Measurements from ENCODE around the gene PLIN1.

Gene PLIN1

DNA sequence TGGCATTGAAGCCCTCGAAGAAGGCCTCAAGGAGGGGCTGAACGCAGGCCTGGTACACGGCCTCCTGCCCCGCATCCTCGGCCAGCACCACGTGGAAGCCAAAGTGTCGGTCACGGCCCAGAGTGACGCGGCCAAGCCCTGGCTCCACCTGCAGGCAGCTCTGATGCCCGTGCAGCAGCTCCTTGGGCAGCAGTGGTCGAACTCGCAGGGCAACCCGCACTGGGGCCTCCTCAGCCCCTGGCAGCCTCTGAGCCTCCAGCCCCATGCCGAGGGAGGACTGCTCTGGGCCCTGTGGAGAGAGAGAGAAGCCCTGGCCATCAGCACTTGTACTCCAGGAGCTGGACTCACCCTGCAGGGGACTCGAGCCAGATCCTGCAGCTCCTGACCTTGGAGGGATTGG is 26.5 kb downstream of the PLIN1 start:
- no peak for DNase-seq (ENCODE audit: low read depth, low spot score)

DNA sequence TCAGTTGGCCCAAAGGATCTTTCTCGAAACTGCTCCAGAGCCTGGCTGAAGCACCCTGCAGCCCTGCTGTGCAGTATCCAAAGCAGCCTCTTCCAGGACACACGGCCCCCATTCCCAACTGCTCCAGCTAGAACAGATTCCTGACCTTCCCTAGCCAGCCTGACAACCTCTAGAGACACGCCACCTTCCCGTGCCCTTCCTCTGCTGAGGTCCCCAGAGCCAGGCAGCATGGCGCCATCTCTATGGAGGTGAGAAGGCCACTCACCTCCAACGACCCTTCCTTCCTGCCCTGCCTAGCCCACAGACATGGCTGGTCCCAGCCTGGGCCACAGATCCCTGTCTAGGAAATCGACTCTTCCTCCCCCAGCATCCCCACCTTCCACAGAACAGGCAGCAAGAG is 27.0 kb downstream of the PLIN1 start:
- no peak for DNase-seq (ENCODE audit: low read depth, low spot score)

DNA sequence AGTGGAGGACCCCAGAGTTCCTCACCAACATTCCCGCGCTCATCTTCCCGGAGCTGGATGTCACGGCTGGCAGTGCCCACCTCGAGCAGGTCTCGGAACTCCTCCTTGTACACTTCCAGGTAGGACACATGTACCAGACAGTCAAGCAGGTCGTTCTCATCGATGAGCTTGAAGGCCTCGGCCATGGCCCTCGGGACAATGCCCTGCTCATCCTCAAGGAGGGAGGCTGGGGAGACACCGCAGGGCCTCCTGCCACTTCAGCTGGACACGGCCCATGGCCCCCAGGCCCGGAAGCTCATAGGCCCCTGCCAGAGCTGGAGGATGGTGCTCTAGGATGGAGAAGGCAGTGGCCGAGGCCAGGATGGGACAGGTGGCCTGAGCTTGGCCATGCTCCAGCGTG is 29.5 kb downstream of the PLIN1 start:
- DNase-seq (ENCODE audit: low read depth, low spot score): no peak

DNA sequence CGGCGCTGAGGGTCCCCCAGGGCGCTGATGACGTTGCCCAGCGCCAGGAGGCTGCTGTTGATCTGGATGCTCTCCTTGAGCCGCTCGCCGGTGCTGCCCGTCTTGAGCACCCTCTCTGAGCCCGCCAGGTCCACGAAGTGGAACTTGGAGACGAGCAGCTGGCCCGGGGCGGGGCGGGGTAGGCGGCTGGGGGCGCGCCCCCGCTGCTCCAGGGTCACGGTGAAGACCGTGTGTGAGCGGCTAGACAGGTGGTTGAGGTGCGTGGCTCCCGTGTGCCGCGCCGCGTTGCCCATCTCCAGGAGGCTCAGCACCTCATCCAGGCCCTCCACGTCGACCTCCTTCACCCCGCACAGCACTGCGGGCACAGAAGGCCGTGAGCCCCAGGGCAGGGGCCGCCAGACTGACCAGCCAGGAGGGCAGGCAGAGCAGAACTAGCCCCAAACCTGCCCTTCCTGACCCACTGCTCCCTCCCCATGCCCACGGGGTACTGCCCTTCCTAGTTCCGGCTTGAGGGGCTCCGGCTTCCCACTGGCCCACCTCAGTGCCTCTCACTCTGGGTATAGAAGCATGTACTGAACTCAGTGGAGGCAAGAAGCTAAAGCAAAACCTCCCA is 30.0 kb downstream of the PLIN1 start:
- DNase-seq (ENCODE audit: low read depth, low spot score): no peak

DNA sequence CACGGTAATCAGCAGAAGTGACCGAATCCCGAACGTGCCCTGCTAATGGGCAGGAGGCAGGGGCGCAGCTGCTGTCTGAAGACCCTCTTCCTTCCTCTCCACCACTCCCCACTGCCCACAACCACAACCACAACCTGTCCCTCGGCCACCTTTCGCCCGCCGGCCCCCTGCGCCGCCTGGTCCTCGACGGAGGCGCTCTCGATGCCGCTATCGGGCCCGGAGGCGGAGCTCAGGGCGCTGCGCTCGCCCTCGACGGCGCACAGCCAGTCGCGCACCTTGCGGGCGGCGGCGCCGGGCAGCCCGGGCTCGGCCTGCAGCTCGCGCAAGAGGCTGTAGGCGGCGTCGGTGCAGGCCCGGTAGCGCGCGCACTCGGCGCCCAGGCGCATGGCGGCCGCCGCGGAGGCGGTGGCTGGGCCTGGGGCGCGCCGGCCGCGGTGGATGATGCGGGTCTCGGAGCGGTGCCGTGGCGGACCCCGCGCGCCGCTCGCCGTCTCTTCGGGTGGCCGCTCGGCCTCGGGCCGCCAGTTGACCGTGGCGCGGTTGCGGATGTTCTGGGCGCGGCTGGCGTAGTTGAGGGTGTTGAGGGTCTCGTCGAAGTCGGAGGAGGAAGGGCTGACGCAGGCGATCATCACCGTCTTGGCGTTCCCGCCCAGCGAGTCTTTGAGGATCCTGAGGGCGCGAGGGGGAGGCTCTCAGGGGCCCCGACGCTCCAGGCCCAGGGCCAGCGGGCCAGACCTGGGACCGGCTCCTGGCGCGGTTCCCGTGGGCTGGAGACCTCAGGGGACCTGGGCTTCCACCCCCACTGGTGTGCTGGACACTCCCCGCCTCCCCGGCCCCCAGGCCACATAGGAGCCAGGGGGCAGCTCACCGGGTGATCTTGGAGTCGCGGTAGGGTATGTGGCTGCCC is 30.8 kb downstream of the PLIN1 start:
- DNase-seq (ENCODE audit: low read depth, low spot score): no peak

DNA sequence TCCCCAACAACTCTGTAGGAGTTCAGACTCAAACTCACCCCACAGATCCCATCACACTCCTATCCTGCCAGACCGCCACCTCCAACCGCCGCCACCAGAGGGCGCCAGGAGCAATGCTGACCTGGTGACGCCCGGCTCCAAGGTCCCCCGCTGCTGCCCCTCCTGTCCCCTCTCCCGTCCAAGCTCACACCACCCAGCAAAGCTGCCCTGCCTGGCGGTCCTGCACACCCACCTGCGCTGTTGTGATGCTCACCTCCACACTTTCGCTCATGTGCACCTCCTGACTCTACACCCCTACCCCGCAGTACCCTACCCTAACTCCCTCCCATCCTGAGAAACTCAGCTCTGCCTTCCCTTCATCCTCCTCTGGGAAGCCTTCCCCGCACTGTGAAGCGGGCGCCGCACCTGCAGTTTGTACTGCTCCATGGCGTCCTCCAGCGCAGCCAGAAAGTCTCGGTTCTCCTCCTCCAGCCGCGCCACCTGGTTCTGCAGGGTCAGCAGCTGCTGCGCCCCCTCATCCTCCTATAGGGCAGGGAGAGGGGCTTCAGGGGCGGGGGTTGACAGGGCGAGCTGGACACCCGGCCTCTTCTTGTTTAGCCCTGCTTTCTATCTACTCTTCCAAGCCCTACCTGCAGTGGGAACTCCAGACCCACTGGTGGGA is 31.8 kb downstream of the PLIN1 start:
- no peak for DNase-seq (ENCODE audit: low read depth, low spot score)

DNA sequence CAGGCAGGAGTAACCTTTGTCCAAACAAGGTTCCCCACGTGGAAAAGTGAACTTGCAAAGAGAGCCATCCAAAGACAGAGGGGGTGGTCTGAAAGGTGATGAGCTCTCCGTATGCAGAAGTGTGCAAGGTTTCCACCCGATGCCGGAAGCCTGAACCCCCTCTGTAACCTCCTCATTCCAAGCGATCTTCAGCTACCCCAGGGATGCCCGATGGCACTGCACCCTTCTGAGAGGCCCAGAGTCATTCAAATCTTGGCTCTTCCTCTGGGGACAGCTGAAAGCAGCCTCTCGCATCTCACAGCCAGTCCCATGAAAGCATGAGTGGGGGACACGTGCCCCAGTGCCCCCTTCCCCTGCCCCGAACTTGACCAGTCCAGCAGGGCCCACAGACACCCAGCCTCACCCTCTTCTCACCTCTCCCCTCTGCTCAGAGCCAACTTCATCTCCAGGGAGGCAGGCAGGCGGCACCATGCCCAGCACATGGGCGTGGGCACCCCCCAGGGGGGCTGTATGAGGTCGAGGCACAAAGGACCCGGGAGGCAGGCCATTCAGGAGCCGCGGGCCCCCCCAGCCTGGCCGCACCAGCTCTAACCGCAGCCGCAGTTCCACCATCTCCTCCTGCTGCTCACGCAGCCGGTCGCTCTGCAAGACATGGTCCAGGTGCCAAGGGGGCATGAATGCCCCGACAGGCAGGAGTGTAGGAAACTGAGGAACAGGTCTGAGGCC is 32.6 kb downstream of the PLIN1 start:
- DNase-seq (ENCODE audit: low read depth, low spot score): no peak

DNA sequence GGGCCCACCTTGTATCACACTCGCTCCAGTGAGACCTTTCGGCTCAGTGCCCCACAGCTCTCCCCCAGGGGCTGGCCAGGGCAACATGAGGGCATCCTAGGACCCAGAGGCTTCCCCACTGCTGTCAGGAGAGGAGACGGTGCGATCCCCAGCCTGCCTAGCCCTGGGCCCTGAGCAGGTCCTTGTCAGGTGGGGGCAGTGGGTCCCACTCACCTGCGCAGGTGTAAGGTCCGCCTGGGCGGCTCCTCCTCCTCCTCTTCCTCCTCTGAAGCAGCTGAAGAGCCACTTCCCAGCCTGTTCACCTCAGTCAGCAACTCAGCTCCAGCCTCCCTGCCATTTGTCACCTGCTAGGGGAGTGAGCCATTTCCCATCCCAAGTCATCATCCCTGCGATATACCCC is 33.5 kb downstream of the PLIN1 start:
- no peak for DNase-seq (ENCODE audit: low read depth, low spot score)

DNA sequence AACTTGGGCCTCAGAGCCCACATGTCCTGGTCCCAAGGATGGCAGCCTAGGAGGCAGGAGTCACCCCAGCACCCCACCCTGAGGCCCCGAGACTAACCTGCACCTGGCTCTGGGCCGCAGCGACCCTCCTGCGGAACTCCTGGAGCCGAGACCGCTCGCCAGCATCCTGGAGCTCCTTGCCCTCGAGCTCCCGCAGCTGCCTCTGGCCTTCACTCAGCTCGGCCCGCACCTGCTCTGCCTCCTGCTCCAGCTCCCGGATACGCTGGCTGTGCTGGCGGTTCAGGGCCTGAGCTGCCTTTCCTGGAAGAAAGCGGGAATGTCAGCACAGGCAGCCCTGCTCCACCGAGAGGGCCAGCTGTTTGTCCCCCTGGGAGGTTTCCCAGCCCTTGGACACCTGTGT is 37.1 kb downstream of the PLIN1 start:
- DNase-seq (ENCODE audit: low read depth, low spot score): no peak

DNA sequence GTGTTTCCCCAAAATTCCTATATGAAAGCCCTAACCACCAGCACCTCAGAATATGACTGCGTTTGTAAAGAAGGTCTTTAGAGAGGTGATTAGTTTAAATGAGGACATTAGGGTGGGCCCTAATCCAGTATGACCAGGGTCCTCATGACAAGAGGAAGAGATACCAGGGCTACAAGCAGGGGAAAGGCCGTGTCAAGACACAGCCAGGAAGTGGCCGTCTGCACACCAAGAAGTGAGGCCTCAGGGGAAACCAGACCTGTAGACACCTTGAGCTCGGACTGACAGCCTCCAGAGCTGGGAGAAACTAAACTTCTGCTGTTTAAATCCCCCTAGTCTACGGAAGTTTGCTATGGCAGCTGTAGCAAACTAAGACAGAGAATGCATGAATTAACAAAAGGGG is 38.1 kb downstream of the PLIN1 start:
- no peak for DNase-seq (ENCODE audit: low read depth, low spot score)

DNA sequence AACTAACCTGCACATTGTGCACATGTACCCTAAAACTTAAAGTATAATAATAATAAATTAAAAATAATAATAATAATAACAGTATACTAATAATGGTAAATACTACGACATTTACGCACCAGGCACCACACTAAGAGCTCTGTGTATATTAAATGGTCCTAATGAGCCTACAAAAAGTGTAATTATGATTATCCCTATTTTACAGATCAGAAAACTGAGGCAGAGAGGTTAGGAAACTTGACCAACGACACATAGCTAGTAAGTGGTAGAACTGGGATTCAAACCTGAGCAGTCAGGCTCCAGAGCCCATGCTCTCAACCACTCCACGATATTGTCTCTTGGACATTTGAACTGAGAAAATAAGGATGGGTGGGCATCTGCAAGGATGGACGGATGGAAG is 38.9 kb downstream of the PLIN1 start:
- DNase-seq (ENCODE audit: low read depth, low spot score): no peak

DNA sequence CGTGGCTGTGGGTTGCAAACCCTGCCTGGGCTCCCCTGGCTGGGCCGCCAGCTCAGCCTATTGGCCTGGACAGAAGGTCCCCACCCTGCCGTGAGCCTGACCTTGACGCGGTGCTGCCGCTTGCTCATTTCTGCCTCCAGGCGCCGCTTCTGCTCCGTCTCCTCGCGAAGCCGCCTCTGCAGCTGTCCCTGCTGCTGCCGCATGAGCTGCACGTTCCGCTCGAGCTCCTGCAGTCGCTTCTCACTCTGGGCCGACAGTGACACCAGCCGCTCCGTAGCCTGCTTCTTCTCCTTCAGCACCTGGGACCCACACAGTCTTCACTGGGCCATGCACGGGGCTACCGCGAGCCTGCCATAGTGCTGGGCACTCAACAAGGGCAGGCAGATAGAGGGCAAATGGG is 45.6 kb downstream of the PLIN1 start:
- DNase-seq (ENCODE audit: low read depth, low spot score): no peak

DNA sequence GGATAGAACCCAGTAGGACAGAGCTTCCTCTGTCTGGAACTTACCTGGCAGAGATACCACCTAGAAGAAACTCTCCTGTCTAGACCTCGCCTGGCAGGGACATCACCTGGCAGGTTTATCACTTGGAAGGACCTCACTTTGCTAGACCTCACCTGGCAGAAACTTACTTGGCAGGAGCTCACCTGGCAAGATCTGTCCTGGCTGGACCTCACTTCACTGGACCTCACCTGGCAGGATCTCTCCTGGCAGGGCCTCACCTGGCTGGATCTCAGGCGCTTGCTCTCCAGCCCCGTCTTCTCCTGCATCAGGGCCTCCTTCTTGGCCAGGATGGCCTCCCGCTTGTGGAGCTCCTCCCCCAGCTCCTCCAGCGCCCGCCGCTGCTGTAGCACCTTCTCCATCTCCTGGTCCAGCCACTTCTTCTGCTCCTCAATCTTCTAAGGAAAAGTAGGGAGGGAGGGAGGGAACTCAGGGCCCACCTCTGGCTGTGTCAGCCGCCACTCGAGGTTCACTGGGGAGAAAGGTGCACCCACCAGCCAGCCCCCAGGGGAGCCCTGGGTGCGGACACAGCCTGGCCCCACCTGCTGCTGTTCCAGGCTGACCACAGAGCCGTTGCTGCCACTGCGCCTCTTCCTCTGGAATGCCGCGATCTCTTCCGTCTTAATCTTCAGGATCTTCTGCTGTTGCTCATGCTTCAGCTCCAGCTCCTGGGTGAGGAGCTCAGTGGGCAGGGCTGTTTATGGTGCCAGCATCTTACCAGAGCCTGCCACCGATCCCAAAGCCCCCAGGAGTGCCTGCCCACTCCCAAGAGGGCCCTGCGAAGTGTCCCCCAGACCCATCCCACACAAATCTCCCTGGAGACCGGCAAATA is 46.4 kb downstream of the PLIN1 start:
- DNase-seq (ENCODE audit: low read depth, low spot score): no peak

DNA sequence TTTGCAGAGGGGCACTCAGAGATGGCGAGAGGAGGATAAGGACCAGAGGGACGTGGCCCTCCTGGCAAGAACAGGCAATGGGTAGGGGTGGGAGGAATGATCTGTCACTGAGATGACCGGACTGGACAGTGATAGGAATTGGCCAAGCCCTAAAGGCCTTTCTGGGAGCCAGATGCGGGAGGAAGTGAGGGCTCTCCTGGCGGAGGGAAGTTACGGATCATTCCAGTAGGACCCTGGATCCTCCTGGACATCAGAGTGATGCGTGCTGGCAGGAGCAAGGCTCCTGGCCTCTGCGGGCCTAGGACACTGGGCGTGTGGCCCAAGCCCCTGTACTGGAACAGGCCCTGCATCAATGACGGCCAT is 47.3 kb downstream of the PLIN1 start:
- no peak for DNase-seq (ENCODE audit: low read depth, low spot score)

DNA sequence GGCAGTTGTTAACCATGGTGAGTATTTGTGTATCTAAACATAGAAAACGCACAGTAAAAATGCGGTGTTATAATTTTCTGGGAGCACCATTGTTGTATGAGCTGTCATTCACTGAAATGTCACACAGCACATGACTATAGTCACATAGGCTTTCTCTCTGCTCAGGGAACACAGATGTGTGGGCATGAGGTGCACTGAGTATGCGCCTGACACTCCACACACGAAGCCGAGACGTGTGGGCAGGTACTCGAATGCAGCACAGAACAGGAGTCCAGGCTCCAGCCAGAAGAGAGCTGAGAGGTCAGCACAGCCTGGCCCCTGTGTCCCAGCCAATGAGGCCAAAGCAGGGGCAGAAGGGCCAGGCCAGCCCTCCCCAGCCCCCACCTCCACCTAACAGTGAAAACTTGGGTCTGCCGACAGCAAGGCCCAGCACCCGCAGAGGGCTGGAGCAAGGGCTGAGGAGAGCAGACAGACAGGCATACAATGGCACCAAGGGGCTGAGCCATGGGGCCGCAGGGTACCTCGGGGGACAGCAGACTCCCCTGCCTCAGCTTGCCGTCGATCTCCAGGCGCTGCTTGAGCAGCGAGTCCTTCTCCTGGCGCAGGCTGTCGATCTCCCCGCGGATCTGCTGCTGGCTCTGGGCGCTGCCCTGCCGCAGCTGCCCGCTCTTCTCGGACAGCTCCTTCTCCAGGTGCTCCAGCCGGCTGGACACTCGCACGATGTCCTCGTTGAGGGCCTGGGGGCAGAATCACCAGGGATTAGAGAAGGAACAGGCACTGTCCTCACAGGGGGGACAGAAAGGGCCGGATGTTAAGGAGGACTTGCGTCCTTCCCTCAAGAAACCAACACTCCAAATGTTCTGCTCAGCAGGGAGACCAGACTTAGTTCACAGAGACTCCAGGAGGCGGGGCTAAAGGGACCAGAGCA is 47.9 kb downstream of the PLIN1 start:
- DNase-seq (ENCODE audit: low read depth, low spot score): no peak

DNA sequence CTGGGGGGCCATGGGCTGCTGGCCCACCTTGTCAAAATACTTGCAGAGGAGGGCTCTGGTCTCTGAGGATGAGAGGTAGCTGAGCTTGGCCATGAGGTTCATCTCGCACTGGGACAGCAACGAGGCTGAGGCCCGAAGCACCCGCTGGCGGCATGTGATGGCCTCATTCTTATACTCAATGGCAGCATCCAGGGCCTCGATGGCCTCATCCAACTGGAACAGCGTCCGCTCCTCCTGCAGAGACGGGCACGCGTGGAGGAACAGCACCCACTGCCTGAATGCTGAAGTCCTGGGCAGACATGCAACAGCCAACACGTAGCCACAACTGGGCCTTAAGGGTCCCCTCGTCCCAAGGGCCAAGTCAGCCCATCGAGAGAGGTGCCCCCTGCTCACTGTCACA is 48.9 kb downstream of the PLIN1 start:
- DNase-seq (ENCODE audit: low read depth, low spot score): no peak

DNA sequence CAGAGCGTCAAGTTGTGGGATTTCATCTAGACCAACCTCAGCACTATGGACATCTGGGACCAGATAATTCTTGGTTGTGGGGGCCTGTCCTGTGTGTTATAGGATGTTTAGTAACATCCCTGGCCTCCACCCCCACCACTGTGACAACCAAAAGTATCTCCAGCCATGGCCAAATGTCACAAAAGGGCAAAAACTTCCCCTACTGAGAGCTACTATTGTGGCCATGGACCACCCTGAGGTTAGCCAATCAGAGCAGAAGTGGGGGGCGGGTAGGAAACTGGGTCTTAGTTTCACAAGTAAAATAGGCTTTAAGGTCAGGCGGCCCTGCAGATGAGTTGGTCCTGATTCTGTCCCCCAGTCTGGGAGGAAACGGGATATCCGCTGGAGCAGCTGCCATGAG is 49.3 kb downstream of the PLIN1 start:
- no peak for DNase-seq (ENCODE audit: low read depth, low spot score)

DNA sequence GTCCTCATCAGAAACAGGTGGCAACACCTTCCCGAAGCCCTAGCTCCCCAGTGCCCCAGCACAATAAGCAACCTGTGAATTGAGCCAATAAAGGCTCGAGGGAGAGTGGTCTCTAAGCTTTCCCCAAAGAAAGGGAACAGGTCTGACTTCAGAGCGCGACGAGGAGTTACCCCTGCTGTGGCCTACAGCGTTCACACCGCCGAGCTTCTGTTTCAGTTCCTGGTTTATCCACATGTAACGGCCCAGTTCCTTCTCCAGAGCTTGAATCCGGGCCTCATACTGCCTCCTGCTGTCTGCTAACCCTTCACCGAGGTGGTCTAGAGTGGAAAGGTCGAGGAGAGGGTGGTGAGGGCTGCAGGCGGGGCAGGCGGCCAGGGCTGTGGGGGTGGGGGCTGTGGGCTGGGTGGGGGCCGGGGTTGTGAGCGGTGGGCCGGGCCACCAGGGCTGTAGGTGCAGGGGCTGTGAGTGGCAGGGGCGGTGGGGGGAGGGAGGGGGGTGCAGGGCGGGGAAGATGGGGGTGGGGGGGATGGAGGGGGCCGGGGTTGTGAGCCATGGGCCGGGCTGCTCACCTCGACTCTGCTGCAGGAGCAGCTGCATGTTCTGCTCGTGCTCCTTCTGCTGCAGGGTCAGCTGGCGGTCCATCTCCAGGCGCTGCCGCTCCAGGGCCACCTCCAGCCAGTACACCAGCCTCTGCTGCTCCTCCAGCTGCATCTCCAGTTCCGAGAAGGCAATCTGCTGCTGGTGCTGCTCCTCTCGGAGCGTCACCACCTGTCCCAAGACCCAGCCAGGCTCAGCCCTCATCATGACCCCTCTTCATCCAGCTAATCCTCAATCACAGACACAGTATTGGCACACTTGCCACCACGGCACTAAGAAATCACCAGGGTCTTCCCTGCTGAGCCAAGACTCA is 50.1 kb downstream of the PLIN1 start:
- no peak for DNase-seq (ENCODE audit: low read depth, low spot score)

DNA sequence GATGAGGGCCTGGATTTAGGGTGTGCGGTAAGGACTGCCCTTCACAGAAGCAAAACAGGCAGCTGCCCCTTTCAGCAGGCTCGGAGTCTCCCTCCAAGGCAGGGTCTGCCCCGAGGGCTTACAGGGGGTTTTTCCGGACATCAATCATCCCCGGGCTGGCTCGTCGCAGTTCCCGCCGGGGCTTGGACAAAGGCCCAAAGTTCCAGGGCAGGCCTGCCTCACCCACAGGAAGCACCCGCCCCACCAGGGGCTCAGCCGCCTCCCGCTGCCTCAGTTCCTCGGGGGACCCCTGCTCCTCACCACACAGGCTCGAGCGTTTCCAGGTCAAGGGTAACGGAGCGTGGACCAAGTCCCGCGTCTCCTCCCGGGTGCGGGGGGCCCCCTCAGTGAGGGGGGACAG is 50.9 kb downstream of the PLIN1 start:
- DNase-seq (ENCODE audit: low read depth, low spot score): no peak
